Psoas muscle (tissue), 8 donors: Measurements from ENCODE around the gene RPS6KC1. TPM values are rescaled to one million over a fixed set of nuclear protein-coding genes. Genes with fewer than 3 reads are reported as not detected.

ENCODE experiments used
- ATAC-seq, 4 donors: fragments of 200-7000 bp; cut with Tn5 transposase; one replicate each; pipeline ENCODE4 v1.9.1; 2020; ENCODE audit warnings: moderate library complexity in 3 of 4, mild to moderate bottlenecking in 2 of 4
- DNase-seq, 2 donors: peaks; one replicate each; pipeline ENCODE4 v3.0.0-alpha.2; 2020
- H3K27ac ChIP-seq: fragments of 200-600 bp; one replicate; pipeline ENCODE4 v1.8.0; 2022
- H3K27me3 ChIP-seq, 3 donors: fragments of 200-600 bp in 1 of 3; one replicate each; pipeline versions ENCODE4 v1.6.1 to v1.8.0; 2013 to 2022; ENCODE audit warnings: low read length in 2 of 3, mild to moderate bottlenecking in 2 of 3, moderate library complexity in 1 of 3; ENCODE audit not compliant: insufficient read depth in 3 of 3
- H3K36me3 ChIP-seq, 2 donors: fragments of 200-600 bp in 1 of 2; one replicate each; pipeline versions ENCODE4 v1.6.1 to v1.8.0; 2013 to 2022; ENCODE audit warnings: low read depth in 1 of 2, mild to moderate bottlenecking in 1 of 2, moderate library complexity in 1 of 2; ENCODE audit not compliant: insufficient read depth in 1 of 2
- H3K4me1 ChIP-seq: fragments of 200-600 bp; one replicate; pipeline ENCODE4 v1.8.0; 2022
- H3K4me3 ChIP-seq: fragments of 200-600 bp; one replicate; pipeline ENCODE4 v1.8.0; 2022; ENCODE audit warnings: mild to moderate bottlenecking
- H3K9me3 ChIP-seq: fragments of 200-600 bp; one replicate; pipeline ENCODE4 v1.8.0; 2022
- WGBS, 3 donors: extraction: QIAGEN DNeasy Blood & Tissue Kit; methylation state at CpG; one replicate each; pipeline versions ENCODE4 v1.1.6 to v1.1.7; 2013; 5-methylcytosine and 5-hydroxymethylcytosine counted together
- intact Hi-C, 2 donors: fragments of 100-400 bp; cut with DNase I; formaldehyde crosslinking; loops; one replicate each; pipeline versions ENCODE4 v1.11.0 to v1.14.2; 2022
- polyA plus RNA-seq, 3 donors: library from polyadenylated mRNA; stranded (reverse); fragments of 200-250 nt; gene quantifications; one replicate each; pipeline ENCODE4 v1.2.3, GENCODE V29; 2013
- total RNA-seq, 4 donors: library from RNA; stranded (reverse); fragmentation: NEBNext Ultra II Directional in 2 of 4; extraction: Animal tissue kit (Norgen Biotek cat#: 25700) in 2 of 4; gene quantifications; one replicate each; pipeline versions ENCODE4 v1.2.1 to v1.2.4, GENCODE V29; 2021 to 2023
- TF ChIP-seq, protein P1 (sequence below): fragments of 200-600 bp; IDR thresholded peaks from one replicate; pipeline ENCODE4 v1.8.0; 2022; ENCODE audit warnings: antibody characterized with exemption
- donor health status: healthy with polysubstance abuse.
- donor health status: DM: no; HTN: no; CAD: no; lungs with moderate emphysema.
- donor health status: Bipolar disorder and iron deficiency.
- donor health status: healthy.
- donor health status: DM: yes; HTN: yes; CAD: no.
- donor health status: DM: no; HTN: no; CAD: no.
- donor health status: DM: no; HTN: no; CAD: no.
- donor health status: DM: yes; HTN: yes; CAD: no.

Gene RPS6KC1
- total and polyA plus RNA-seq, 7 donors = 8.0 to 19.8 (median 14.0) TPM

DNA sequence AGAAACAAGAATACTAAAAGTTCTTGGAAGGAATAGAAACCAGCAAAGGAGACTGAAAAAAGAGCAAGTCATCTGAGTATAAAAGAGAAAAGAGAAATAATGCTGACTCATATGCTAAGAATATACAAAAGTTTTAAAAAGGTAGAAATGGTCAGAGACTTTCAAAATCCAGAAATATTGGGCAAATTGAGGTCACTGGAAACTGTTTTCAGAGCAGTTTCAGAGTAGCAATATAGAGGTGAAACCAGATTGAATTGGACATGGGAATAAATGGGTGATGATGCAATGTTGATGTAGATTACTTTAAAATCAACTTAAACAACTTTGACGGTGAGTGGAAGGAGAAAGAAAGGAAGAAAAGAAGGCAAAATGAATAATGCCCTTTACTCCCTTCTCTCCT lies 1.8 kb upstream of the RPS6KC1 start:
- Histone ChIP-seq H3K27me3 (peaks cover 0 to 18% (median 4%) of the 10 kb centered on the region in 3 donors), H3K9me3 (no peaks in the 10 kb centered on the region), H3K27ac (no peak overlapping the region), H3K4me1 (peaks cover 15% of the 10 kb centered on the region), H3K4me3 (no peak overlapping the region), H3K36me3 (no peaks in the 10 kb centered on the region)
- no peak for DNase-seq
- TF ChIP-seq, protein P1, sequence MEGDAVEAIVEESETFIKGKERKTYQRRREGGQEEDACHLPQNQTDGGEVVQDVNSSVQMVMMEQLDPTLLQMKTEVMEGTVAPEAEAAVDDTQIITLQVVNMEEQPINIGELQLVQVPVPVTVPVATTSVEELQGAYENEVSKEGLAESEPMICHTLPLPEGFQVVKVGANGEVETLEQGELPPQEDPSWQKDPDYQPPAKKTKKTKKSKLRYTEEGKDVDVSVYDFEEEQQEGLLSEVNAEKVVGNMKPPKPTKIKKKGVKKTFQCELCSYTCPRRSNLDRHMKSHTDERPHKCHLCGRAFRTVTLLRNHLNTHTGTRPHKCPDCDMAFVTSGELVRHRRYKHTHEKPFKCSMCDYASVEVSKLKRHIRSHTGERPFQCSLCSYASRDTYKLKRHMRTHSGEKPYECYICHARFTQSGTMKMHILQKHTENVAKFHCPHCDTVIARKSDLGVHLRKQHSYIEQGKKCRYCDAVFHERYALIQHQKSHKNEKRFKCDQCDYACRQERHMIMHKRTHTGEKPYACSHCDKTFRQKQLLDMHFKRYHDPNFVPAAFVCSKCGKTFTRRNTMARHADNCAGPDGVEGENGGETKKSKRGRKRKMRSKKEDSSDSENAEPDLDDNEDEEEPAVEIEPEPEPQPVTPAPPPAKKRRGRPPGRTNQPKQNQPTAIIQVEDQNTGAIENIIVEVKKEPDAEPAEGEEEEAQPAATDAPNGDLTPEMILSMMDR = no peak
- ATAC-seq = no peak
- whole genome bisulfite sequencing, 3 donors = 89 to 100% (median 94%) methylated on average over 1 of the region's 1 CpG
- intact Hi-C loops = loop anchor here in 1 of 2 donors (2.0 kb wide), 1 partner anchor 32 kb away; no protein-coding TSS in a partner anchor

DNA sequence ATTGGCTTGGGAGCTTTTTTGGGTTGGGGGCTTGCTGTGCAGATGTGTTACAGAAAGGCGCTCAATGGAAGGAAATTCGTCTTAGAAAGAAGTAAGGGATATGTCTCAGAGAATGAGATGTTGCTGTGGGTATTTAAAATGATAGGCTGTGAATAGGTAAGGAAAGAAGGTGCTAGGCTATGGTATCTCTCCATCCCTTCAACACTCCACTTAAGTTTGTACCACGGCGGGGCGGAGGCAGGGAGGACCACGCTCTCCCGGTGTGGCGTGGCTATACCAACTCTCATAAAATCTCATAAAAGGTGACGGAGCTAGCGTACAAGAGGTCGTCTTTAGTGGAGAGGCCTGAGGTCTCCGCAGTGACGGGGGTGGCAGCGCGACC lies 305 bp upstream of the RPS6KC1 start:
- Histone ChIP-seq H3K27ac (peak overlapping the region; percentile 87), H3K9me3 (no peaks in the 10 kb centered on the region), H3K27me3 (peaks cover 0 to 12% (median 0%) of the 10 kb centered on the region in 3 donors), H3K4me1 (peaks cover 23% of the 10 kb centered on the region), H3K4me3 (peak overlapping the region; percentile 96), H3K36me3 (no peaks in the 10 kb centered on the region)
- intact Hi-C loops = loop anchor here in 1 of 2 donors (2.0 kb wide), 1 partner anchor 34 kb away; no protein-coding TSS in a partner anchor
- DNase-seq (no peak), ATAC-seq (peak; percentile 43 to 72 (median 62))
- WGBS, 3 donors = 14 to 21% (median 19%) methylated on average over 14 to 15 of the region's 15 CpGs
- TF ChIP-seq, protein P1 = no peak

DNA sequence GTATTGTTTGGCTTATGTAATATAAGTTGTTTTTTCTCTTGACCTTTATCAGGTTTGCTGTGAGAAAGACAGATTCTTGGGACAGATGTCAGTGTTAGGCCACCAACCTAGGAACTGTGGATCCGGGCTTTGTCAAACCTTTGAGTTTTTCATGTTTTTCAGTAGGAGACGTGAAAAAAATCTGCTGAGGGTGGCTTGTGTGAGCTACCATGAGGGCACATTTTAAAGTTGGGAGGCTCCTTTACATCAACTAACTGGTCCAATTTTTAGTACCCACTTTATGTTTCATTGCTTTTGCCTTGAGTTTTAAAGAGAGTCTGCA lies 801 bp downstream of the RPS6KC1 start:
- no peak for DNase-seq
- WGBS, 3 donors = 16 to 48% (median 26%) methylated on average over 2 of the region's 2 CpGs
- intact Hi-C loops = loop anchor here in 1 of 2 donors (2.0 kb wide), 1 partner anchor 35 kb away; no protein-coding TSS in a partner anchor
- TF ChIP-seq, protein P1 = no peak
- H3K9me3 ChIP-seq = no peaks in the 10 kb centered on the region
- peaks cover 0 to 12% (median 0%) of the 10 kb centered on the region in 3 donors for H3K27me3 ChIP-seq
- H3K4me3 ChIP-seq = peak overlapping the region; percentile 96
- no peaks in the 10 kb centered on the region for H3K36me3 ChIP-seq
- no peak for ATAC-seq
- peaks cover 23% of the 10 kb centered on the region for H3K4me1 ChIP-seq
- H3K27ac ChIP-seq = peak overlapping the region; percentile 87

DNA sequence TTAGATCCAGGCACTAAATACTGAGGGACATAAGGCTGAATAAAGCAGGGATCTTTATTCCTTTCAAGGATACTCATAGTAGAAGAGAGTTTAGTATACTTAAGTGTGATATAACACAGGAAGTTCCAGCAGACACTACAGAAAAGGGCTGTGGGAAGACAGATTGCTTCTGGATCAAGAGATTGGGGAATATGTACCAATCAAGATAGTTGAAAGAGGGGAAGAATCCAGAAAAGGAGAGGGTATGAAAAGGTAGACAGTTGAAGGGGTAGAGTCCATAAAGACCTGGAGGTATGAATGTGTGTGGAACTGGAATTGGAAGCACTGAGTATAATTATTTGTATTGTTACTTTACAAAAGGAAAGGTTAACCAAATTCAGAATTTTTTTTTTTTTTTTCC lies 2.4 kb downstream of the RPS6KC1 start:
- Histone ChIP-seq H3K27me3 (peaks cover 0 to 7% (median 0%) of the 10 kb centered on the region in 3 donors), H3K27ac (no peak overlapping the region), H3K9me3 (no peaks in the 10 kb centered on the region), H3K4me1 (peaks cover 23% of the 10 kb centered on the region), H3K4me3 (no peak overlapping the region), H3K36me3 (no peaks in the 10 kb centered on the region)
- intact Hi-C loops = no loop called here
- DNase-seq (no peak), ATAC-seq (no peak)
- TF ChIP-seq, protein P1 = no peak

DNA sequence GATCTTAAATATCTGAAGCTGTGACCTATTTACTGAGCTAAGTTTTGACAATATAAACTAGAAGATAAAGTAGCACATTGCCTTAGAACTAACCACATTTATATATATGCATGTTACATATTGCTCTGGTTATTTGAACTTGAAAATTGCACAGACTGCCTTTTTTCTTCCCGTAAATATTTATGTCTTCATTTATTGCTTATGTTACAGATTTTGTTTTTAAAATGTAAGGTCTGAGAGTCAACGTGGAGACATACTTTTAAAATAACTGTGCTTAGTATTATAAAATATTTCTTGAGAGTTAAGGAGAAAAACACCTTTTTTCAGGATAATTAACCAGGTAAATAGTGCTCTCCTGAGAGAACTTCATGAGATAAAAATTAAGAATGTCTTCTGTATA lies 3.1 kb downstream of the RPS6KC1 start:
- TF ChIP-seq, protein P1 = no peak
- peaks cover 0 to 3% (median 0%) of the 10 kb centered on the region in 3 donors for H3K27me3 ChIP-seq
- peaks cover 2% of the 10 kb centered on the region for H3K9me3 ChIP-seq
- no peak overlapping the region for H3K4me3 ChIP-seq
- intact Hi-C loops = no loop called here
- H3K4me1 ChIP-seq = peaks cover 23% of the 10 kb centered on the region
- no peaks in the 10 kb centered on the region for H3K36me3 ChIP-seq
- WGBS, 3 donors = 82 to 84% (median 84%) methylated on average over 2 of the region's 2 CpGs
- H3K27ac ChIP-seq = no peak overlapping the region
- DNase-seq (no peak), ATAC-seq (no peak)
